Parathyroid adenoma (tissue), 2 donors: ENCODE results near the gene FUOM.

Experiments used
- H2AFZ ChIP-seq: fragments of 300-600 bp; sonication (generic); one replicate; pipeline ENCODE4 v1.7.0; 2017; ENCODE audit warnings: antibody characterized with exemption, mild to moderate bottlenecking
- H3K27ac ChIP-seq: fragments of 300-600 bp; sonication (generic); one replicate; pipeline ENCODE4 v1.7.0; 2017
- H3K27me3 ChIP-seq: fragments of 300-600 bp; sonication (generic); one replicate; pipeline ENCODE4 v1.7.0; 2017; ENCODE audit warnings: low read length; ENCODE audit not compliant: control insufficient read depth, insufficient read depth
- H3K36me3 ChIP-seq: fragments of 300-600 bp; sonication (generic); one replicate; pipeline ENCODE4 v1.7.0; 2017; ENCODE audit warnings: low read length; ENCODE audit not compliant: control insufficient read depth, insufficient read depth
- H3K4me1 ChIP-seq: fragments of 300-600 bp; sonication (generic); one replicate; pipeline ENCODE4 v1.7.0; 2017; ENCODE audit warnings: control low read depth
- H3K4me2 ChIP-seq: fragments of 300-600 bp; sonication (generic); one replicate; pipeline ENCODE4 v1.7.0; 2017; ENCODE audit warnings: low read length
- H3K4me3 ChIP-seq: fragments of 300-600 bp; sonication (generic); one replicate; pipeline ENCODE4 v1.7.0; 2017; ENCODE audit warnings: low read depth, low read length
- H3K79me2 ChIP-seq: fragments of 300-600 bp; sonication (generic); one replicate; pipeline ENCODE4 v1.7.0; 2017; ENCODE audit warnings: control low read depth
- H3K9ac ChIP-seq: fragments of 300-600 bp; sonication (generic); one replicate; pipeline ENCODE4 v1.7.0; 2017; ENCODE audit warnings: mild to moderate bottlenecking
- H3K9me3 ChIP-seq: fragments of 300-600 bp; sonication (generic); one replicate; pipeline ENCODE4 v1.7.0; 2017; ENCODE audit warnings: low read length; ENCODE audit not compliant: control insufficient read depth
- TF ChIP-seq, protein P1 (sequence below): fragments of 300-600 bp; sonication (generic); IDR thresholded peaks from one replicate; pipeline ENCODE4 v1.7.0; 2017; ENCODE audit warnings: antibody characterized with exemption, mild to moderate bottlenecking
- donor health status: primary hyperparathyroidism.

Gene FUOM

DNA sequence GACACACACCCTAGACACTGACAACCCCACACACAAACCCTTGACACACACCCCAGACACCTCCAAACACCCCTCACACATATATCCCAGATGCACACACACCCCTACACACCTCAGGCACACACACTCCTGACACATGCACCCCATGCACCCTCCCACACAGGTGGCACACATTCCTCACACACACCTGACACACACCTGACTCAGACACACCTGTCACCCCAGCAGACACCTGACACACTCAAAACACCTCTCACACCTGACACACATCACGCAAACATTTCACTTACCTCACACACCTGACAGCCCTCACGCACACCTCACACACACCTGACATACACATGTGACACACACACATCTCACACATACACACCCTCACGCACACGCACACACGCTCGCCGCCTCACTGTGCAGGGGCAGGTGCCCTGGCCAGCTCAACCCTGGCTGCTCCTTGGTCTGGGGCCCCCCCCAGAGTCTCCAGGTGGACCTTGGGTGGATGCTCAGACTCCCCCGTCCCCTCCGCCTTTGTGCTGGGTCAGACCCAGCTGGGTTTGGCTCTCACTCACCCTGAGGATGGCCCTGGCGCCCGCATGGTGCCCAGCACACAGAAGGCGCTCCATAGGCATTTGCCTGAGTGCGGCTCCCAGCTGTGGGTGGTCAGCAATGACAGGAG is 18.0 kb downstream of the FUOM start:
- TF ChIP-seq, protein P1, sequence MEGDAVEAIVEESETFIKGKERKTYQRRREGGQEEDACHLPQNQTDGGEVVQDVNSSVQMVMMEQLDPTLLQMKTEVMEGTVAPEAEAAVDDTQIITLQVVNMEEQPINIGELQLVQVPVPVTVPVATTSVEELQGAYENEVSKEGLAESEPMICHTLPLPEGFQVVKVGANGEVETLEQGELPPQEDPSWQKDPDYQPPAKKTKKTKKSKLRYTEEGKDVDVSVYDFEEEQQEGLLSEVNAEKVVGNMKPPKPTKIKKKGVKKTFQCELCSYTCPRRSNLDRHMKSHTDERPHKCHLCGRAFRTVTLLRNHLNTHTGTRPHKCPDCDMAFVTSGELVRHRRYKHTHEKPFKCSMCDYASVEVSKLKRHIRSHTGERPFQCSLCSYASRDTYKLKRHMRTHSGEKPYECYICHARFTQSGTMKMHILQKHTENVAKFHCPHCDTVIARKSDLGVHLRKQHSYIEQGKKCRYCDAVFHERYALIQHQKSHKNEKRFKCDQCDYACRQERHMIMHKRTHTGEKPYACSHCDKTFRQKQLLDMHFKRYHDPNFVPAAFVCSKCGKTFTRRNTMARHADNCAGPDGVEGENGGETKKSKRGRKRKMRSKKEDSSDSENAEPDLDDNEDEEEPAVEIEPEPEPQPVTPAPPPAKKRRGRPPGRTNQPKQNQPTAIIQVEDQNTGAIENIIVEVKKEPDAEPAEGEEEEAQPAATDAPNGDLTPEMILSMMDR, result no peak
- Histone ChIP-seq H3K9ac (no peak overlapping the region), H3K36me3 (no peaks in the 10 kb centered on the region), H3K27me3 (no peaks in the 10 kb centered on the region), H3K9me3 (no peaks in the 10 kb centered on the region), H2AFZ (no peak overlapping the region), H3K4me1 (no peaks in the 10 kb centered on the region), H3K27ac (no peak overlapping the region), H3K4me3 (no peak overlapping the region), H3K4me2 (no peak overlapping the region), H3K79me2 (no peaks in the 10 kb centered on the region)

DNA sequence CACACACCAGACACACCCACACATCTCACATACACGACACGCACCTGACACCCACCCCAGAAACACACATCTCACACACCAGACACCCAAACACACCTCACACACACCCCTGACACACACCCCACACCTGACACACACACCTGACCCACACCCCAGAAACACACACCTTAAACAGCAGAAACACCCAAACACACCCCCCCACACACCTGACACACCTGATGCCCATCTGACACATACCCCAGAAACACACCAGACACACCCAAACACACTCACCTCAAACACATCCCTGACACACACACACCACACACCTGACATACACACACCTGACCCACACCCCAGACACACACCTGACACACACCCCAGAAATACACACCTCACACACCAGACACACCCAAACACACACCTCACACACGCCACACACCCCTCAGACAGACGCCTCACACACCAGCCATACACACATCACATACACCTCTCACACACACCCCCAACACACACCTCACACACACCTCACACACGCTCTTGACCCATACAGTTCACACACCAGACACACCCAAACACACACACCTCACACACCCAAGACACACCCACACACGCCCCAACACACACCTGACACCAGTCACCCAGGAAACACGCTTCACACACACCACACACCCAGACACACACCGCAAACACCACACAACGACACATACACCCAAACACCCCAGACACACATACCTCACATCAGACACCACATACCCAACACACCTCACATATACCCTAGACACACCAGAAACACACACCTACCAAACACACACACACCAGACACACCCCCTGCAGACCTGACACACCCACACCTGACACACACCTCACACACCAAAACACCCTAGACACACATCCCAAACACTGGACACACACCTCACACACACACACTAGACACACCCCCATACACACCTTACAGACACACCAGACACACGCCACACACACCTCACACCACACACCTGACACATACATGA is 19.4 kb downstream of the FUOM start:
- Histone ChIP-seq H3K27ac (no peak overlapping the region), H3K79me2 (no peaks in the 10 kb centered on the region), H3K27me3 (no peaks in the 10 kb centered on the region), H2AFZ (no peak overlapping the region), H3K9me3 (no peaks in the 10 kb centered on the region), H3K36me3 (no peaks in the 10 kb centered on the region), H3K4me2 (no peak overlapping the region), H3K4me1 (no peaks in the 10 kb centered on the region), H3K9ac (no peak overlapping the region), H3K4me3 (no peak overlapping the region)
- TF ChIP-seq, protein P1, result no peak

DNA sequence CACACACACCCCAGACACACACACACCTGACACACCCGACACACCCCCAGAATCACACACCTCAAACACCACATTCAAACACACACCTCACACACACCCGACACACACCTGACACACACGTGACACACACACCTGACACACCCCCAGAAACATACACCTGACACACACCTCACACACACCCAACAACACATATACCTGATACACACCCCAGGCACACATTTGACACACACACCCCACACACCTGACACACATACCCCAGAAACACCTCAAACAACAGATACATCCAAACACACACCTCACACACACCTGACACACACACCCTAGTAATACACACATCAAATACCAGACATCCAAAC is 20.5 kb downstream of the FUOM start:
- Histone ChIP-seq H2AFZ (no peak overlapping the region), H3K4me3 (no peak overlapping the region), H3K36me3 (no peaks in the 10 kb centered on the region), H3K27ac (no peak overlapping the region), H3K9me3 (no peaks in the 10 kb centered on the region), H3K4me1 (no peaks in the 10 kb centered on the region), H3K27me3 (no peaks in the 10 kb centered on the region), H3K9ac (no peak overlapping the region), H3K79me2 (no peaks in the 10 kb centered on the region), H3K4me2 (no peak overlapping the region)
- TF ChIP-seq, protein P1, result no peak

DNA sequence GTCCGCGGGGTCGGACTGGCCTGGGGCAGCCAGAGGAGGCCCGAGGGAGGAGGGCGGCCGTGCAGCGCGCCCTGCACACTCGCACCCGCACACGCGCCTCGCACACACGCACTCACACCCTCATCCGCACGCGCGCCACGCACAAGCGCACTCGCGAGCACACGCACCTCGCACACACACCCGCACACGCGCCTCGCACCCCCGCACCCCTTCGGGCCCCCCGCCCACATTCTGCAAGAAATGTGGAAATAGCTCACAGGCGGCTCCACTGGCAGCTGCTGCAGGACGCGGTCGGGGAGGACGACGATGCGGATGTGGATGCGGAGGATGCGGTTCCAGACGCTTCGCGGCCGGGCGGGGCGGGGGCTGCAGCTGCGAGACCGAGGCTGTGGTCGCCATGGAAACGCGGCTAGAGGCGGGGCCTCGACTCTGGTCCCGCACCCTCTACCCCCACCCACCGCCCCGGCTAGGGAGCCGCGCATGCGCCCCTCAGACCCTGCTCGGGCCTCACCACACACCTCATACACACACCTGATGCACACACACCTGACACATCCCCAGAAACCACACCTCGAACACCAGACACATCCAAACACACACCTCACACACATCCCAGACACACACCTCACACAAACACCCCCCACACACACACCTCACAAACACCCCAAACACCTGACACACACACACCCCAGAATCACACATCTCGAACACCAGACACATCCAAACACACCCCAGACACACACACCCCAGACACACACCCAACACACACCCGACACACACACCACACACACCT is 21.0 kb downstream of the FUOM start, which contains the start of gene CALY:
Gene CALY (minus strand): TSS at position 320 of the 793 bp plus-strand sequence. CDS start 7,907 bp downstream, outside the sequence.
- TF ChIP-seq, protein P1, result no peak
- H3K9me3 ChIP-seq, result no peaks in the 10 kb centered on the region
- H3K4me2 ChIP-seq, result peak within 1 kb of the TSS; percentile 70
- peak within 1 kb of the TSS; percentile 53 for H3K4me3 ChIP-seq
- no peak within 1 kb of the TSS for H3K27ac ChIP-seq
- no peaks in the 10 kb centered on the region for H3K4me1 ChIP-seq
- no peak within 1 kb of the TSS for H3K9ac ChIP-seq
- H3K36me3 ChIP-seq, result no peaks in the 10 kb centered on the region
- H2AFZ ChIP-seq, result peak within 1 kb of the TSS; percentile 70
- no peaks in the 10 kb centered on the region for H3K27me3 ChIP-seq
- H3K79me2 ChIP-seq, result no peaks in the 10 kb centered on the region
